NT2/D1 (cell line): ENCODE data around the gene SPATA2L.

ENCODE experiments used
- SUZ12 ChIP-seq: IDR thresholded peaks from 2 replicates; pipeline ENCODE4 v1.6.1; 2011; ENCODE audit not compliant: insufficient read length, insufficient read depth; ENCODE audit errors: extremely low read depth
- YY1 ChIP-seq: IDR thresholded peaks from 2 replicates; pipeline ENCODE4 v1.6.1; 2011; ENCODE audit not compliant: insufficient read length, insufficient read depth

DNA sequence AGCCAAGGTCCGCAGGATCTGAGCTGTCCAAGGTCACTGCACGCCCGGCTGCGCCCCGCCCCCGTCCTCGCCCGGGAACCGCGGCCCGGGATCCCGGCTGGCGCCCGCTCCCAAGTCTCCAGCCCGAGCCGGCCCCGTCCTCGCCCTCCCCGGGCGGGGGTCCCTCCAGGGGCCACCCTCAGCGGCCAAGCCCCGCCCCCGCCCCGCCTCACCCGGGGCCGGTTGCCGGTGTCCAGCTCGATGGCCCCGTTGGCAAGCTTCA is 19.0 kb upstream of the SPATA2L start:
- TF ChIP-seq YY1 (no peak), SUZ12 (no peak)
